GM19395 (cell line): ENCODE results near the gene COMP.

Experiments used
- ATAC-seq: cut with Tn5 transposase; IDR thresholded peaks from one replicate; pipeline ENCODE4 v1.9.1; 2021; ENCODE audit warnings: mild to moderate bottlenecking, moderate library complexity; ENCODE audit not compliant: unreplicated experiment

The COMP gene

DNA sequence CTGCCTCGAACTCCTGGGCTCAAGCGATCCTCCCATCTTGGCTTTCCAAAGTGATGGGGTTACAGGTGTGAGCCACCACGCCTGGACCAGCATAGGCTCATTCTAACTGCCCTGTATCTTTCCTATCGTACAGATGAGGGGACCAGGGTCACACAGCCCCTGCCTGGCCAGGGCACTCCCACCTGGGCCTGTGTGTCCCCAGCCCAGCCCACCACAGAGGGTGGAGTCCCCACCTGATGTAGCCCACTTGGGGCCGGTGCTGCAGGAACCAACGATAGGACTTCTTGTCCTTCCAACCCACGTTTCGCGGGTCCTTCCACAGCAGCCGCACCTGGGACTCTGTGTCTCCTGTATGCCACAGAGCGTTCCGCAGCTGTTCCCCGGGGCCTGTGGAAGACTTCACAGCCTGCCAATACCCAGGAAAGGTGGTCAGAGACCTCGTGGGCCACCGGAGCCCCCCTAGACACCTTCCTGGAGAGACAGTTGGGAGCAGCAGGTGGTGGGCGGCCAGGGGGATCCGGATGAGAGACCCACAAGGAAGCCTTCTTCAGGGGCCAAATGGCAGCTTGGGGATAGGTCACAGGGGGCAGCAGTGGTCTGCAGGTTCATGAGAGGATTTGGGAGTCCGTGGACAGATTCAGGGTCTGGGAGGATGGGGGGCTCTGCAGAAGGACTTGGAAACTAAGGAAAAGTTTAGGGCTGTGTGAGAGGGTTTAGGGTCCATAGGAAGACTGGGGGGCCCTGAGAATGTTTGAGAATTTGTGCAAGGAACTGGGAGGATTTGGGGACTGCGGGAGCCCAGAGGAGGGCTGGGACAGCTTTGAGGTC, 6.9 kb downstream of the COMP start:
- no peak for ATAC-seq

GRCh38 chr19:18782559-18783225, 8.4 kb downstream of the COMP start:
- no peak for ATAC-seq

GRCh38 chr19:18781885-18782527, 9.1 kb downstream of the COMP start:
- no peak for ATAC-seq

GRCh38 chr19:18781047-18781600, 10.0 kb downstream of the COMP start:
- no peak for ATAC-seq

DNA sequence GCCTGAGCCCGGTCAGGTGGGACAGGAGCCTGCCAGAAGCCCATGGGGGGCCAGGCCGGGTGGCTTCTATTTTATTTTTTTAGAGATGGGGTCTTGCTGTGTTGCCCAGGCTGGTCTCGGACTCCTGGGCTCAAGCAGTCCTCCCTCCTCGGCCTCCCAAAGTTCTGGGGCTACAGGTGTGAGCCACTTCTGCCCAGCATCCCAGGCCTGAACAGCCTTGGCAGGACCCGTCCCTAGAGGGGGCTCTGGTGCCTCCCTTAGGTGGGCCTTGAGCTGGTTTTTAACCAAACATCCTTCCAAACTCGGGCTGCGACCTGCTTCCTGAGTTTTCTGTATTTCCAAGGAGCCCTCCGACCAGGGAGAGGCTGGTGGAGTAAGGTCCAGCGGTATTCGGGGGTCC, 10.5 kb downstream of the COMP start:
- no peak for ATAC-seq

- ATAC-seq, result no peak
These were observed 11.0 kb downstream of the COMP start for GRCh38 chr19:18780081-18780480.

GRCh38 chr19:18778826-18779495, 12.1 kb downstream of the COMP start:
- no peak for ATAC-seq

DNA sequence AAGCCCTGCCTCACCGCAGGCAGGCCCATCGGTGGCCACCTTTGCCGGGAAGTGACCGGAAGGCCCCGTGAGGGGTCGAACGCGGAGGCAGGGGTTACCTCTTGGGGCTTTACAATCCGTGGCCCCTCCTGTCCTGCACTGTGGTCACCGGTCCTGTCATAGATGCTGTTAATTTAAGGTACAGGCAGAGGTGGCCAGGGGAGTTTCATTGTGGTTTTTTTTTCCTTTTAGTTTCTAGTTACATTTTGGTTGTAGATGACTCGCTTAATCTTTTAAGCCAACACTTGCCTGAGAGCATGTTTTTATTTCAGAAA, 13.1 kb downstream of the COMP start:
- ATAC-seq, result no peak

- ATAC-seq, result no peak
These were observed 13.6 kb downstream of the COMP start for GRCh38 chr19:18777301-18778075.

- ATAC-seq, result no peak
These were observed 14.4 kb downstream of the COMP start for GRCh38 chr19:18776736-18777135.

DNA sequence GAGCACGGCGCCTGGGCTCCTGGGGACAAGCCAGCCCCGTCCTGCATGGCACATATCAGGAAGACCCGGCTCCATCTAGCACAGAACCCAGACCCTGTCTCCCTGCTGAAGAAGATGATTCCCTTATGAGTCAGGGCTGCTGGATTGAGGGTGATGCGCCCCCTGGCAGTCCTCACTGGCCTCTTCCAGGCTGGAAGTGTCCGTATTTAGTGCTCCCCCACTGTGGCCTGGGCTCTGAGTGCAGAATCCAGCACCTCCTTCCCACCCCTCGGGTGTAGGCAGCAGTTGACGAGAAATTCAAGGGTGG, 14.9 kb downstream of the COMP start:
- ATAC-seq, result no peak

DNA sequence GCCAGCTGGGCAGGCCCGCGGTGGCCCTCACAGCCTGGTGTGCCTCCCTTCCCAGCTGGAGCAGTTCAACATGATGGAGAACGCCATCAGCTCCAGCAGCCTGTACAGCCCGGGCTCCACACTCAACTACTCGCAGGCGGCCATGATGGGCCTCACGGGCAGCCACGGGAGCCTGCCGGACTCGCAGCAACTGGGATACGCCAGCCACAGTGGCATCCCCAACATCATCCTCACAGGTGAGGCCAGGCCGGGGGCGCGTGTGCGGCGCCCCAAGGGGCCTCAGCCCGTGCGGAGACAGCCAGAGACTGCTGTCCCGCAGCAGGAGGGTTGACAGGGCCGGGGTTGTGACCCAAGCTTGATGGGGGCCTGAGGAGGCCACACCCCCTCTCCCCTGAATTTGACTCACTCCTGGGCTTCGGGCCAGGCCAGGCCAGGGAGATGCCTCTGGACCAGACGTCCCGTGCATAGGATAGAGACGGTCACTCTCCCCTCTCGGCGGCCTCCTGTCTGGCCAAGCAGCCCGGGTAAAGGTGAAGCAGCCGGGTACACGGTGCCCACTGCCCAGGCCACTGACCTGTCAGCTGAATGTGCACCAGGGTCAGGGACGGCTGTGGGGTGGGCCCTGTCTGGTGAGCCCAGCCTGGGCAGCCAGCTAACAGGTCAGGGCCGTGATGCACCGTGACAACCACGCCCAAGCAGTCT, 15.4 kb downstream of the COMP start:
- ATAC-seq, result no peak

DNA sequence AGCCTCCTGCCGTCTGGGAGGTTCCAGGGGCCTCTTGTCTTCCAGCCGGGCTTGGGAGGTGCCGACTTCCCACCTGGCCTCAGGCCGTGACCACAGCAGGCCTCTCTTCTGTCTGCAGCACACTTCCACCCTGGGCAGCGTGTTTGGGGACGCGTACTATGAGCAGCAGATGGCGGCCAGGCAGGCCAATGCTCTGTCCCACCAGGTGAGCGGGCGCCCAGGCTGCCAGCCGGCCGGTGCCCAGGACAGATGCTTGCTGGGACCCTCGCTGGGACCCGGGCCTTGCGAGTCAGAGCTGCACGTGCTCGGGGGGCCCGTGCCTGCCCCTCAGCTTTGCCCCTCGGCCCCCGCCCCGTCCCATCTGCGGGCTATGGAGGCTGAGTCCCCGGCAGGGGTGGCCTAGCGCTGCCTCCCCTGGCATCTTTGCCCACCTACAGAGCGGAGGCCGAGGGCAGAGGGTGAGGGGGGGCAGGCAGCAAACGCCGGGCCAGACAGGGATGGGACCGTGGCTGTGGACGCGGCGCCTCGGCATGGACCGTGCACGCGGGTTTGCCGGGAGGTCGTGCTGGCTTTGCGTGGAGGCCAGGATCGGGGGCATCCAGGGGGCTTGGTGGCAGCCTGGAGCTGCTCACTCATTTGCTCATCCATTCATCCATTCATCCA, 16.2 kb downstream of the COMP start:
- no peak for ATAC-seq

DNA sequence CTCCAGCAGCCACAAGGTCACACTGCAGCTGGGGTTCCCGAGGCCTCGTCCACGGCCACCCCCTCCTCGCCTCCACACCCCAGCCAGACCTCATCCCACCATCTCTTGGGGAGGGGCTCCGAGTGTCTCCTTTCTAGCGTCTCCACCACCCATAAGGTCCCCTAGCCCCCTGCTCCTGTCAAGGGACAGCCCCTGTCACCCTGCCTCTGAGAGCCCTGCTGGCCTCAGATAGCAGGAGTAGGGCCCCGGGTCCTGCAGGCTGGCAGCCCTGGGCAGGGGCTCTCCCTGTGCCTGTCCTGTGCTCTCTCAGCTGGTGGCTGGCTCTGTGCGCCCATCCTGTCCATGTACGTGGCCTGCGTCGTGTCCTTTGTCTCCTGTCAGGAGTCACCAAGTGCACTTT, 17.0 kb downstream of the COMP start:
- no peak for ATAC-seq

DNA sequence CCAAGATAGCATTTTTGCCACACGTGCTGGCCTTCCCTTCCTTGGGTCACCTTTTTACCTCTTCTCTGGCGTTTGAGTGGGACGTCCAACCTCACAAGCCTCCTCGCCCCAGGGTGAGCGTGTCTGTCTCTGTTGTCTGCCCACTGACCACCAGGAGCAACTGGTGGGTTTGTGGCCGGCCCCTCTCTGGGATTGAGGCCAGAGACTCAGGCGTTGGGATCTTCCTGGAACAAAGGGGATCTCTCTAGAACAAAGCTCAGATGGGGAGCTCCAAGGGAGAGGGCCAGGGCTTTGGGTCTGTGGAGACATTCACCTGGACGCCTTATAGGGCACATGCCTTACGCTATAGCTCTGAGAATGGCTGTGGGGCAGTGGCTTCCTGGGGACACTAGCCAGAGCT, 17.4 kb downstream of the COMP start:
- no peak for ATAC-seq

DNA sequence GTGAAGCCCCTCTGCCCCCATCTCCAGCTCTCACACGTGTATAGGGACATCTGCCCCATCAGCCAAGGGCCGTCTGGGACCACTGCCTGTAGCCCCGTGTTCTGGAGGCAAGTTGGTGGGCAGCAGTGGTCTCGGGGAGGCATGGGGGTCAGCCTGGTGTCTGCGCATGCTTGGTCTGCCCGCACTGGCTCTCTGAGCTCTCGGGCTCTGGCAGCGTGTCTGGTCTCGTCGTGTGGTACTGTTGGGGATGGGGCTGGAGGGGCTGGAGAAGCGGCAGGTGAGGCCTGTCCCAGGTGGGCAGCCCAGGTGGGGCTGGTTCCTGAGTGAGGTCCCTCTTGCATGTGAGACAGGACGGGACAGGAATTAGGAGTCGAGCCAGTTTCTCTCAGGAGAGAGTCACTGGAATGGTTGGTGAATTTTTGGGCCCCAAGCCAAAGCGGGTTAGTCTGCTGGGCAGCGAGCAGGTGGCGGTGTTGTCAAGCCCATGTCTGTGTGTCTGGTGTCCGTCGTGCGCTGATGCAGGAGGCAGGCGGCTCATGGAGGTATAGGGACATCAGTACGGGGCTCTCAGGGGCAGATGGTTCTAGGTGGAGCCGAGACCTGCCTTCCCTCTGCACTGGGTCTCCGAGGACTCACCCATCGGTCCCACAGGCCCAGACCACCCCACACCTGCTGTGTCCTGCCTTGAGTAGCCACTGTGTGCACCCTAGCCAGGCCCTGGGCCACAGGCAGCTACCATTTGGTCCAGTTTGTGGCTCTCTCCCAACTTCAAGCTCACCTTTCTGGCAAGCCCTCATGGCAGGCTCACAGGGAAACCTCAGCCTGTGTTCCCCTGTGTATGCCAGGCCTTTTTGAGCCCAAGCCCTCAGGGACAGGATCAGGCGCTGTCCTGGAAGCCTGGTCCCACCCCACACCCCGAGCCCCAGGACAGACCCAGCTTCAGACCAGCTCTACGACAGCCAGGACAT, 18.2 kb downstream of the COMP start:
- no peak for ATAC-seq

GRCh38 chr19:18771328-18772242, 19.5 kb downstream of the COMP start:
- ATAC-seq, result no peak
